K562 (cell line): Measurements from ENCODE around the gene KAT5. TPM values are rescaled to one million over a fixed set of nuclear protein-coding genes. Genes with fewer than 3 reads are reported as not detected.
A peak's percentile ranks its signal among the peaks of the same experiment; 100 is the strongest.

Experiments used
- ATAC-seq: fragments of 200-7000 bp; cut with Tn5 transposase; 3 replicates; pipeline ENCODE4 v1.9.1; 2020; ENCODE audit warnings: moderate library complexity
- BruUV-seq: library from RNA; stranded (reverse); fragments of 400-500 nt; replicated peaks from 2 replicates; lab custom pipeline; 2021; lab: Mats Ljungman, UMichigan
- CTCF ChIA-PET: fragments of 300-600 bp; formaldehyde crosslinking; extraction: SDS; loops from one replicate; lab custom pipeline; 2021; ENCODE audit warnings: low intra/inter-chr PET ratio; lab: Yijun Ruan, JAX
- POLR2A ChIA-PET: fragments of 300-600, 350-650 bp; sonication (Branson Sonifier 250); formaldehyde crosslinking; extraction: SDS; loops from one replicate; lab custom pipeline; 2021; ENCODE audit warnings: antibody characterized with exemption, inconsistent platforms; lab: Yijun Ruan, JAX
- DNase-seq, 4 experiments: peaks; one replicate each; pipeline versions ENCODE4 v3.0.0 to v3.0.0-alpha.2; 2011 to 2018; ENCODE audit warnings: low spot score in 3 of 4, mixed read lengths in 3 of 4; ENCODE audit errors: extremely low read depth in 1 of 4
- FAIRE-seq: peaks from 2 replicates; lab custom pipeline; 2011; peaks lifted over from hg19 to GRCh38; lab: Jason Lieb, UNC
- H2AFZ ChIP-seq: 2 replicates; pipeline ENCODE4 v1.6.0; 2011; ENCODE audit warnings: low read depth, low read length, control low read depth, inconsistent platforms
- H3K27ac ChIP-seq: fragments of 200-600 bp; 3 replicates; pipeline ENCODE4 v1.8.0; 2011; ENCODE audit warnings: low read depth, mild to moderate bottlenecking, control low read depth, inconsistent platforms, low read length, moderate library complexity, mixed read lengths; ENCODE audit errors: extremely low read depth
- H3K27me3 ChIP-seq, 2 experiments: fragments of 300-600 bp in 1 of 2; 2 replicates in 1 of 2; 3 replicates in 1 of 2; pipeline versions ENCODE4 v1.6.0 to v1.8.0; 2011; ENCODE audit warnings: inconsistent platforms in 2 of 2, low read length in 2 of 2, mild to moderate bottlenecking in 1 of 2, mixed read lengths in 1 of 2, moderate library complexity in 1 of 2; ENCODE audit not compliant: control insufficient read depth in 2 of 2, insufficient read depth in 2 of 2
- H3K36me3 ChIP-seq: fragments of 300-600 bp; 3 replicates; pipeline ENCODE4 v1.8.0; 2011; ENCODE audit warnings: mild to moderate bottlenecking, low read length, inconsistent platforms; ENCODE audit not compliant: control insufficient read depth, insufficient read depth
- H3K4me1 ChIP-seq, 2 experiments: fragments of 200-600 bp in 1 of 2; replicated peaks in 1 of 2; 2 replicates in 1 of 2; 3 replicates in 1 of 2; pipeline versions ENCODE4 v1.5.1 to v1.8.0; 2011; ENCODE audit warnings: inconsistent platforms in 2 of 2, low read length in 2 of 2, mild to moderate bottlenecking in 1 of 2, mixed read lengths in 1 of 2, moderate library complexity in 1 of 2; ENCODE audit not compliant: control insufficient read depth in 2 of 2, insufficient read depth in 2 of 2
- H3K4me2 ChIP-seq: 2 replicates; pipeline ENCODE4 v1.6.1; 2011; ENCODE audit warnings: low read length, control low read depth, inconsistent platforms, mixed read lengths; ENCODE audit not compliant: insufficient read depth
- H3K4me3 ChIP-seq: fragments of 200-600 bp; sonication (generic), shearing (Covaris generic); 2 replicates; pipeline ENCODE4 v1.5.1; 2016; ENCODE audit warnings: control low read depth, inconsistent platforms
- H3K79me2 ChIP-seq: fragments of 200-600 bp; 3 replicates; pipeline ENCODE4 v1.8.0; 2011; ENCODE audit warnings: low read length, inconsistent platforms; ENCODE audit not compliant: control insufficient read depth, insufficient read depth
- H3K9ac ChIP-seq, 2 experiments: 2 replicates each; pipeline versions ENCODE4 v1.6.0 to v1.6.1; 2011; ENCODE audit warnings: low read depth in 2 of 2, low read length in 2 of 2, control low read depth in 1 of 2, inconsistent platforms in 1 of 2, mild to moderate bottlenecking in 1 of 2, mixed read lengths in 1 of 2; ENCODE audit not compliant: insufficient read depth in 1 of 2
- H3K9me1 ChIP-seq: one replicate; pipeline ENCODE4 v1.6.0; 2011; ENCODE audit warnings: inconsistent platforms, mild to moderate bottlenecking, low read length, moderate library complexity; ENCODE audit not compliant: control insufficient read depth, insufficient read depth
- H3K9me3 ChIP-seq: replicated peaks from 2 replicates; pipeline ENCODE4 v1.5.1; 2011; ENCODE audit warnings: low read depth, low read length, inconsistent platforms; ENCODE audit not compliant: control insufficient read depth, insufficient read depth
- H4K20me1 ChIP-seq: replicated peaks from 2 replicates; pipeline ENCODE4 v1.6.1; 2011; ENCODE audit warnings: low read length, inconsistent platforms, mixed read lengths; ENCODE audit not compliant: control insufficient read depth, insufficient read depth
- MAZ ChIP-seq, 2 experiments: fragments of 450-650 bp in 1 of 2; sonication (generic) in 1 of 2; formaldehyde crosslinking; IDR thresholded peaks in 1 of 2; conservative IDR thresholded peaks in 1 of 2; 2 replicates each; pipeline versions ENCODE4 v1.4.0 to v1.5.0; 2020; ENCODE audit warnings: mild to moderate bottlenecking in 1 of 2, missing genetic modification reagents in 1 of 2
- VEZF1 ChIP-seq: fragments of 200-800 bp; sonication (Bioruptor generic); IDR thresholded peaks from 2 replicates; pipeline ENCODE4 v1.6.1; 2017; ENCODE audit warnings: missing genetic modification characterization, missing compliant biosample characterization
- WGBS: fragments of 100-300 bp; shearing (Covaris generic); methylation state at CpG from one replicate; pipeline ENCODE4 v1.1.6; 2016; ENCODE audit warnings: low coverage, mixed read lengths; ENCODE audit not compliant: insufficient coverage; ENCODE audit errors: missing lambda C conversion rate; 5-methylcytosine and 5-hydroxymethylcytosine counted together
- in situ Hi-C: fragments of 300-500 bp; cut with MboI; formaldehyde crosslinking; loops from 4 replicates; pipeline ENCODE4 v1.15.0; 2018; ENCODE audit warnings: inconsistent platforms, mixed read lengths
- intact Hi-C: fragments of 100-400 bp; cut with micrococcal nuclease; formaldehyde crosslinking; loops from 2 replicates; pipeline ENCODE4 v1.14.2; 2022
- polyA plus RNA-seq, 8 experiments: library from polyadenylated mRNA; depleted of rRNA in 4 of 8; stranded (reverse) in 5 of 8; unstranded in 3 of 8; fragments of >200 nt; fragmentation: Nextera tagmentation in 2 of 8; fragmentation: Illumina TruSeq in 1 of 8; extraction: Ambion mirVana in 2 of 8; extraction: Trizol in 1 of 8; gene quantifications; 2 replicates each; pipeline versions ENCODE4 v1.2.1 to v1.2.3, GENCODE V29; 2011 to 2014; ENCODE audit warnings: inconsistent platforms in 1 of 8, missing spikeins in 1 of 8
- total RNA-seq, 7 experiments: library from RNA; depleted of rRNA in 6 of 7; stranded (reverse); fragments of >200 nt in 6 of 7; fragmentation: Illumina TruSeq in 2 of 7; extraction: Trizol in 2 of 7; gene quantifications; 2 replicates each; pipeline versions ENCODE4 v1.2.1 to v1.2.3, GENCODE V29; 2011 to 2021; ENCODE audit warnings: low replicate concordance in 1 of 7
- TF ChIP-seq, protein P1 (sequence below): fragments of 450-650 bp; IDR thresholded peaks from 2 replicates; pipeline ENCODE4 v1.6.1; 2018; ENCODE audit not compliant: partially characterized antibody

The KAT5 gene
- total and polyA plus RNA-seq, 9 of the 15 experiments (the other 6 are each of a cell fraction or from before 2014, with no cell fraction given) = 3.6 to 76.8 (median 52.7) TPM

GRCh38 chr11:65710421-65710820 lies 1.6 kb upstream of the KAT5 start:
- peaks cover 27% of the 10 kb centered on the region; the same call in 2 of the 3 replicates for H3K36me3 ChIP-seq
- WGBS = 79% methylated on average over 3 of the region's 3 CpGs
- TF ChIP-seq VEZF1 (CRISPR knock-in tag) (no peak), MAZ (CRISPR knock-in tag; conservative IDR thresholded peaks at IDR 0.05 in 1 of 2, IDR thresholded peaks at IDR 0.05 in 1 of 2) (0 out of 4 replicates have a peak, but pooled peaks of 1 of the 2 experiments have one; percentile 14)
- TF ChIP-seq, protein P1, sequence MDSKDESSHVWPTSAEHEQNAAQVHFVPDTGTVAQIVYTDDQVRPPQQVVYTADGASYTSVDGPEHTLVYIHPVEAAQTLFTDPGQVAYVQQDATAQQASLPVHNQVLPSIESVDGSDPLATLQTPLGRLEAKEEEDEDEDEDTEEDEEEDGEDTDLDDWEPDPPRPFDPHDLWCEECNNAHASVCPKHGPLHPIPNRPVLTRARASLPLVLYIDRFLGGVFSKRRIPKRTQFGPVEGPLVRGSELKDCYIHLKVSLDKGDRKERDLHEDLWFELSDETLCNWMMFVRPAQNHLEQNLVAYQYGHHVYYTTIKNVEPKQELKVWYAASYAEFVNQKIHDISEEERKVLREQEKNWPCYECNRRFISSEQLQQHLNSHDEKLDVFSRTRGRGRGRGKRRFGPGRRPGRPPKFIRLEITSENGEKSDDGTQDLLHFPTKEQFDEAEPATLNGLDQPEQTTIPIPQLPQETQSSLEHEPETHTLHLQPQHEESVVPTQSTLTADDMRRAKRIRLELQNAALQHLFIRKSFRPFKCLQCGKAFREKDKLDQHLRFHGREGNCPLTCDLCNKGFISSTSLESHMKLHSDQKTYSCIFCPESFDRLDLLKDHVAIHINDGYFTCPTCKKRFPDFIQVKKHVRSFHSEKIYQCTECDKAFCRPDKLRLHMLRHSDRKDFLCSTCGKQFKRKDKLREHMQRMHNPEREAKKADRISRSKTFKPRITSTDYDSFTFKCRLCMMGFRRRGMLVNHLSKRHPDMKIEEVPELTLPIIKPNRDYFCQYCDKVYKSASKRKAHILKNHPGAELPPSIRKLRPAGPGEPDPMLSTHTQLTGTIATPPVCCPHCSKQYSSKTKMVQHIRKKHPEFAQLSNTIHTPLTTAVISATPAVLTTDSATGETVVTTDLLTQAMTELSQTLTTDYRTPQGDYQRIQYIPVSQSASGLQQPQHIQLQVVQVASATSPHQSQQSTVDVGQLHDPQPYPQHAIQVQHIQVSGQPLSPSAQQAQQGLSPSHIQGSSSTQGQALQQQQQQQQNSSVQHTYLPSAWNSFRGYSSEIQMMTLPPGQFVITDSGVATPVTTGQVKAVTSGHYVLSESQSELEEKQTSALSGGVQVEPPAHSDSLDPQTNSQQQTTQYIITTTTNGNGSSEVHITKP = peak; percentile 18
- H3K9me3 ChIP-seq = no peaks in the 10 kb centered on the region
- POLR2A ChIA-PET = interaction anchor here (1.5 to 2.0 kb wide), 2 partner anchors 69 to 150 kb away, joined by 4 to 11 read pairs; partner anchors contain the start of gene MUS81
- no peak for DNase-seq
- no peak for FAIRE-seq
- no peaks in the 10 kb centered on the region for H3K9me1 ChIP-seq
- peak overlapping the region; percentile 25; the same call in 1 of the 2 replicates for H2AFZ ChIP-seq
- H3K9ac ChIP-seq = no peak overlapping the region
- no peak overlapping the region for H3K4me3 ChIP-seq
- ATAC-seq = no peak
- peaks cover 20 to 28% of the 10 kb centered on the region in 2 experiments for H3K4me1 ChIP-seq
- H3K4me2 ChIP-seq = peak overlapping the region; percentile 2; the same call in 1 of the 2 replicates
- H3K27ac ChIP-seq = peak overlapping the region; percentile 24; the same call in 1 of the 3 replicates
- peaks cover 5% of the 10 kb centered on the region; the same call in 1 of the 2 replicates for H4K20me1 ChIP-seq
- intact Hi-C loops (loop anchor here (5.0 kb wide), 2 partner anchors 62 to 177 kb away; partner anchors contain the start of gene FIBP), in situ Hi-C loops (loop anchor here (5.0 to 10.0 kb wide), 2 partner anchors 112 to 284 kb away; no protein-coding TSS in a partner anchor)
- CTCF ChIA-PET = interaction anchor here (0.5 to 3.9 kb wide), 2 partner anchors 24 to 108 kb away, joined by 3 to 45 read pairs; no protein-coding TSS in a partner anchor
- no peaks in the 10 kb centered on the region for H3K27me3 ChIP-seq
- H3K79me2 ChIP-seq = peaks cover 10% of the 10 kb centered on the region
- BruUV-seq = TSS peak; percentile 51
